SK-N-SH (cell line): ENCODE data around the gene YPEL1. TPM values are rescaled to one million over a fixed set of nuclear protein-coding genes. Genes with fewer than 3 reads are reported as not detected.
A peak's percentile ranks its signal among the peaks of the same experiment; 100 is the strongest.

Source experiments
- CTCF ChIA-PET: fragments of 300-600, 350-600 bp; formaldehyde crosslinking; extraction: SDS; loops from one replicate; lab custom pipeline; 2021; lab: Yijun Ruan, JAX
- POLR2A ChIA-PET: fragments of 350-600 bp; sonication (Branson Sonifier 250); formaldehyde crosslinking; extraction: SDS; loops from one replicate; lab custom pipeline; 2020; ENCODE audit warnings: antibody characterized with exemption, inconsistent platforms; lab: Yijun Ruan, JAX
- DNase-seq: peaks from one replicate; pipeline ENCODE4 v3.0.0; 2012
- H2AFZ ChIP-seq: fragments of 200-600 bp; sonication (generic); 2 replicates; pipeline ENCODE4 v1.8.1; 2016; ENCODE audit warnings: antibody characterized with exemption, mild to moderate bottlenecking, low read depth
- H3F3A ChIP-seq: fragments of 200-600 bp; sonication (generic); replicated peaks from 2 replicates; pipeline ENCODE3; 2016; ENCODE audit warnings: antibody characterized with exemption, mild to moderate bottlenecking; ENCODE audit not compliant: insufficient read depth
- H3K27ac ChIP-seq, 2 experiments: fragments of 200-500 bp in 1 of 2; fragments of 200-600 bp in 1 of 2; sonication (Bioruptor generic) in 1 of 2; sonication (generic), shearing (Covaris generic) in 1 of 2; 2 replicates each; pipeline versions ENCODE4 v1.5.1 to v1.6.1; 2014 to 2016; ENCODE audit warnings: low read depth in 2 of 2, inconsistent platforms in 1 of 2, low read length in 1 of 2, mild to moderate bottlenecking in 1 of 2, mixed read lengths in 1 of 2
- H3K27me3 ChIP-seq: fragments of 200-600 bp; sonication (generic), shearing (Covaris generic); 2 replicates; pipeline ENCODE4 v1.6.1; 2016; ENCODE audit warnings: mixed run types; ENCODE audit not compliant: insufficient read depth
- H3K36me3 ChIP-seq, 2 experiments: fragments of 200-500 bp in 1 of 2; fragments of 200-600 bp in 1 of 2; sonication (Bioruptor generic) in 1 of 2; sonication (generic) in 1 of 2; replicated peaks in 1 of 2; 2 replicates each; pipeline versions ENCODE3 to v1.5.1; 2014 to 2016; ENCODE audit warnings: low read length in 1 of 2, mild to moderate bottlenecking in 1 of 2; ENCODE audit not compliant: insufficient read depth in 2 of 2, control insufficient read depth in 1 of 2
- H3K4me1 ChIP-seq, 2 experiments: fragments of 200-500 bp in 1 of 2; fragments of 200-600 bp in 1 of 2; sonication (Bioruptor generic) in 1 of 2; sonication (generic), shearing (Covaris generic) in 1 of 2; 2 replicates each; pipeline versions ENCODE4 v1.5.1 to v1.6.1; 2014 to 2016; ENCODE audit warnings: low read depth in 1 of 2, low read length in 1 of 2, mixed run types in 1 of 2; ENCODE audit not compliant: insufficient read depth in 2 of 2, control insufficient read depth in 1 of 2
- H3K4me2 ChIP-seq: fragments of 200-600 bp; sonication (generic), shearing (Covaris generic); 2 replicates; pipeline ENCODE4 v1.6.1; 2017; ENCODE audit warnings: mixed run types
- H3K4me3 ChIP-seq, 2 experiments: fragments of 200-500 bp in 1 of 2; fragments of 200-600 bp in 1 of 2; sonication (Bioruptor generic) in 1 of 2; sonication (generic), shearing (Covaris generic) in 1 of 2; 2 replicates each; pipeline versions ENCODE4 v1.5.1 to v1.8.1; 2014 to 2016; ENCODE audit warnings: low read depth in 2 of 2, inconsistent platforms in 1 of 2, low read length in 1 of 2, mild to moderate bottlenecking in 1 of 2, mixed read lengths in 1 of 2, moderate library complexity in 1 of 2
- H3K79me2 ChIP-seq: fragments of 200-600 bp; sonication (generic); 2 replicates; pipeline ENCODE4 v1.8.1; 2017; ENCODE audit warnings: mild to moderate bottlenecking; ENCODE audit not compliant: insufficient read depth
- H3K9ac ChIP-seq: fragments of 200-600 bp; sonication (generic); 2 replicates; pipeline ENCODE4 v1.6.1; 2017; ENCODE audit warnings: mixed run types
- H3K9me2 ChIP-seq: fragments of 200-600 bp; sonication (generic); 2 replicates; pipeline ENCODE4 v1.6.1; 2017; ENCODE audit warnings: mixed run types
- H3K9me3 ChIP-seq: fragments of 200-600 bp; sonication (generic); 2 replicates; pipeline ENCODE4 v1.6.1; 2017; ENCODE audit warnings: mixed run types, mild to moderate bottlenecking, moderate library complexity
- H4K20me1 ChIP-seq: fragments of 200-600 bp; sonication (generic); 2 replicates; pipeline ENCODE4 v1.6.1; 2017; ENCODE audit warnings: mild to moderate bottlenecking, mixed run types; ENCODE audit not compliant: insufficient read depth
- CHD2 ChIP-seq: fragments of 150-350 bp; IDR thresholded peaks from 2 replicates; pipeline ENCODE4 v1.6.1; 2018; ENCODE audit warnings: low read length; ENCODE audit not compliant: partially characterized antibody
- EP300 ChIP-seq, 2 experiments: IDR thresholded peaks; 2 replicates each; pipeline versions ENCODE4 v1.4.0 to v1.6.1; 2012; ENCODE audit warnings: borderline replicate concordance in 1 of 2, low read depth in 1 of 2, low read length in 1 of 2
- FOXJ3 ChIP-seq: sonication (generic); formaldehyde crosslinking; IDR thresholded peaks from 2 replicates; pipeline ENCODE4 v1.5.1; 2020; ENCODE audit warnings: mild to moderate bottlenecking, missing genetic modification reagents
- GATA2 ChIP-seq: sonication (generic); formaldehyde crosslinking; IDR thresholded peaks from 2 replicates; pipeline ENCODE4 v1.5.0; 2020; ENCODE audit warnings: mild to moderate bottlenecking, missing genetic modification reagents
- MXI1 ChIP-seq: IDR thresholded peaks from 2 replicates; pipeline ENCODE4 v1.6.1; 2012; ENCODE audit warnings: mild to moderate bottlenecking, low read depth, low read length, improper control_type of control experiment
- PBX3 ChIP-seq: IDR thresholded peaks from 2 replicates; pipeline ENCODE4; 2012
- RAD21 ChIP-seq: IDR thresholded peaks from 2 replicates; pipeline ENCODE4 v1.6.1; 2012; ENCODE audit warnings: mild to moderate bottlenecking, low read length
- RCOR1 ChIP-seq: fragments of 150-350 bp; IDR thresholded peaks from 2 replicates; pipeline ENCODE4 v1.6.1; 2017; ENCODE audit warnings: antibody characterized with exemption, low read length
- RFX5 ChIP-seq: IDR thresholded peaks from 2 replicates; pipeline ENCODE4 v1.6.1; 2012; ENCODE audit warnings: mild to moderate bottlenecking, improper control_type of control experiment, low read length
- RXRA ChIP-seq: IDR thresholded peaks from 2 replicates; pipeline ENCODE4 v1.4.0; 2012; ENCODE audit warnings: low read depth, mild to moderate bottlenecking, borderline replicate concordance
- SMC3 ChIP-seq: IDR thresholded peaks from 2 replicates; pipeline ENCODE4 v1.6.1; 2012; ENCODE audit warnings: low read depth, low read length, improper control_type of control experiment
- TEAD4 ChIP-seq: IDR thresholded peaks from 2 replicates; pipeline ENCODE4 v1.4.0; 2012; ENCODE audit warnings: mild to moderate bottlenecking, borderline replicate concordance; ENCODE audit not compliant: insufficient read depth
- YY1 ChIP-seq: IDR thresholded peaks from 2 replicates; pipeline ENCODE4 v1.4.0; 2012; ENCODE audit warnings: low read depth, mild to moderate bottlenecking
- ZBTB33 ChIP-seq: IDR thresholded peaks from 2 replicates; pipeline ENCODE4 v1.4.0; 2012; ENCODE audit warnings: low read depth, borderline replicate concordance
- WGBS: methylation state at CpG from one replicate; pipeline ENCODE4 v1.1.6; 2017; ENCODE audit warnings: low lambda C conversion rate; 5-methylcytosine and 5-hydroxymethylcytosine counted together
- polyA plus RNA-seq, 3 experiments: library from polyadenylated mRNA; depleted of rRNA; stranded (reverse); fragments of >200 nt; gene quantifications; 2 replicates each; pipeline ENCODE4 v1.2.3, GENCODE V29; 2012

YPEL1 gene
- polyA plus RNA-seq, 1 of the 3 experiments (the other 2 are of a cell fraction): 2.4 TPM

GRCh38 chr22:21708960-21709359, 26.6 kb downstream of the YPEL1 start:
- POLR2A ChIA-PET: no interaction called here
- WGBS: 87% methylated on average over 5 of the region's 6 CpGs
- TF ChIP-seq YY1 (no peak), RCOR1 (no peak), RFX5 (no peak), GATA2 (CRISPR knock-in tag) (no peak)
- no peaks in the 10 kb centered on the region for H3K9me2 ChIP-seq
- H3K9me3 ChIP-seq: no peaks in the 10 kb centered on the region
- H4K20me1 ChIP-seq: no peaks in the 10 kb centered on the region
- H3K36me3 ChIP-seq: no peaks in the 10 kb centered on the region
- CTCF ChIA-PET: interaction anchor here (0.8 to 5.4 kb wide), 4 partner anchors 17 to 244 kb away, joined by 3 to 54 read pairs (median 8); partner anchors contain the start of gene PPM1F
- H2AFZ ChIP-seq: no peak overlapping the region
- no peak overlapping the region for H3K4me2 ChIP-seq
- DNase-seq: no peak
- H3K27ac ChIP-seq: no peak overlapping the region
- no peaks in the 10 kb centered on the region for H3F3A ChIP-seq
- no peak overlapping the region for H3K4me3 ChIP-seq
- no peak overlapping the region for H3K9ac ChIP-seq
- no peaks in the 10 kb centered on the region for H3K79me2 ChIP-seq
- H3K4me1 ChIP-seq: peaks cover 0 to 16% of the 10 kb centered on the region in 2 experiments; a peak in 1 of 4 replicates
- no peaks in the 10 kb centered on the region for H3K27me3 ChIP-seq

- CTCF ChIA-PET: interaction anchor here (1.1 to 5.4 kb wide), 6 partner anchors 10 to 264 kb away, joined by 3 to 54 read pairs (median 4); partner anchors contain the start of gene PPM1F
- H3K27me3 ChIP-seq: no peaks in the 10 kb centered on the region
- no peak overlapping the region for H2AFZ ChIP-seq
- no peak for TF ChIP-seq RXRA
- TF ChIP-seq GATA2 (CRISPR knock-in tag): peak; percentile 80
- peak; percentile 84 for TF ChIP-seq RCOR1
- no peak for TF ChIP-seq RAD21
- peak in 1 of 2 experiments; percentile 60; a peak in 1 of 4 replicates for TF ChIP-seq EP300 (IDR thresholded peaks at IDR 0.05; ENCODE audit: borderline replicate concordance in 1 of 2, low read depth in 1 of 2, low read length in 1 of 2)
- no peak for TF ChIP-seq SMC3
- no peak for TF ChIP-seq ZBTB33
- no peak for TF ChIP-seq MXI1
- no peak for TF ChIP-seq TEAD4
- TF ChIP-seq PBX3: no peak
- TF ChIP-seq CHD2: peak; percentile 70
- no peak for TF ChIP-seq FOXJ3 (CRISPR knock-in tag)
- TF ChIP-seq, all 33 proteins: peak for 4
- Histone ChIP-seq H3F3A (no peaks in the 10 kb centered on the region), H3K27ac (peak overlapping the region in 1 of 2 experiments; percentile 54; a peak in 2 of 4 replicates), H3K9me2 (no peaks in the 10 kb centered on the region), H4K20me1 (no peaks in the 10 kb centered on the region), H3K4me3 (no peak overlapping the region), H3K36me3 (no peaks in the 10 kb centered on the region), H3K9me3 (no peaks in the 10 kb centered on the region), H3K79me2 (no peaks in the 10 kb centered on the region), H3K4me1 (peaks cover 0 to 11% of the 10 kb centered on the region in 2 experiments; a peak in 1 of 4 replicates), H3K4me2 (no peak overlapping the region), H3K9ac (no peak overlapping the region)
- 55% methylated on average over 2 of the region's 3 CpGs for WGBS
- POLR2A ChIA-PET: interaction anchor here (0.5 to 1.0 kb wide), 3 partner anchors 28 to 883 kb away, joined by 3 to 4 read pairs (median 3); partner anchors contain the start of gene YPEL1
- peak; percentile 54 for DNase-seq
Observed at GRCh38 chr22:21707677-21708076, 27.9 kb downstream of the YPEL1 start.
